ENCODE results near the gene LDLRAD4. TPM values are rescaled to one million over a fixed set of nuclear protein-coding genes. Genes with fewer than 3 reads are reported as not detected.

Gene LDLRAD4
- total RNA-seq, 4 donors from 2014 or later: 14.0 to 36.9 (median 29.3) TPM

GRCh38 chr18:13231151-13231550 is 12.6 kb downstream of the LDLRAD4 start:
- Histone ChIP-seq H3K9me3 (no peaks in the 10 kb centered on the region), H3K4me3 (no peak overlapping the region), H3K36me3 (no peaks in the 10 kb centered on the region), H3K27me3 (no peaks in the 10 kb centered on the region), H3K4me1 (peaks cover 0 to 23% (median 0%) of the 10 kb centered on the region in 4 donors), H3K27ac (no peak overlapping the region)
- WGBS, 2 donors: 94 to 95% methylated on average over 17 of the region's 17 CpGs
- no peak for DNase-seq (ENCODE audit: low spot score in 2 of 2)
- no peak for TF ChIP-seq CTCF (IDR thresholded peaks at IDR 0.05)
- no peak for TF ChIP-seq POLR2A (IDR thresholded peaks at IDR 0.05)
- TF ChIP-seq EP300 (IDR thresholded peaks at IDR 0.05): no peak

GRCh38 chr18:13232086-13232917 is 13.7 kb downstream of the LDLRAD4 start:
- Histone ChIP-seq H3K27me3 (no peaks in the 10 kb centered on the region), H3K36me3 (no peaks in the 10 kb centered on the region), H3K27ac (no peak overlapping the region), H3K4me1 (peaks cover 0 to 33% (median 0%) of the 10 kb centered on the region in 4 donors), H3K9me3 (no peaks in the 10 kb centered on the region), H3K4me3 (no peak overlapping the region)
- TF ChIP-seq CTCF (IDR thresholded peaks at IDR 0.05) (no peak), POLR2A (IDR thresholded peaks at IDR 0.05) (no peak), EP300 (IDR thresholded peaks at IDR 0.05) (no peak)
- WGBS, 2 donors: 87% methylated on average over 35 to 37 of the region's 37 CpGs
- DNase-seq (ENCODE audit: low spot score in 2 of 2): no peak

- Histone ChIP-seq H3K27ac (no peak overlapping the region), H3K36me3 (no peaks in the 10 kb centered on the region), H3K9me3 (no peaks in the 10 kb centered on the region), H3K27me3 (no peaks in the 10 kb centered on the region), H3K4me1 (peaks cover 0 to 33% (median 0%) of the 10 kb centered on the region in 4 donors), H3K4me3 (no peak overlapping the region)
- DNase-seq (ENCODE audit: low spot score in 2 of 2): no peak
- no peak for TF ChIP-seq POLR2A (IDR thresholded peaks at IDR 0.05)
- no peak for TF ChIP-seq EP300 (IDR thresholded peaks at IDR 0.05)
- no peak for TF ChIP-seq CTCF (IDR thresholded peaks at IDR 0.05)
- 90 to 91% methylated on average over 19 of the region's 19 CpGs for WGBS, 2 donors
These were observed 14.6 kb downstream of the LDLRAD4 start for GRCh38 chr18:13232971-13233786.

GRCh38 chr18:13233787-13234783 is 15.5 kb downstream of the LDLRAD4 start:
- Histone ChIP-seq H3K4me1 (peaks cover 0 to 33% (median 0%) of the 10 kb centered on the region in 4 donors), H3K27ac (peak overlapping the region in 1 of 4 donors; percentile 71)

More at GRCh38 chr18:13233787-13234783, 15.5 kb downstream of the LDLRAD4 start:
- Histone ChIP-seq H3K4me3 (no peak overlapping the region), H3K27me3 (no peaks in the 10 kb centered on the region), H3K36me3 (no peaks in the 10 kb centered on the region), H3K9me3 (no peaks in the 10 kb centered on the region)
- DNase-seq (ENCODE audit: low spot score in 2 of 2): no peak
- TF ChIP-seq POLR2A (IDR thresholded peaks at IDR 0.05) (no peak), CTCF (IDR thresholded peaks at IDR 0.05) (no peak), EP300 (IDR thresholded peaks at IDR 0.05) (no peak)
- WGBS, 2 donors: 85 to 91% methylated on average over 21 to 23 of the region's 23 CpGs

All from tibial nerve (tissue), 4 donors.